Measurements from ENCODE around the gene MZF1. TPM values are rescaled to one million over a fixed set of nuclear protein-coding genes. Genes with fewer than 3 reads are reported as not detected.

Gene MZF1
- total and polyA plus RNA-seq, 10 of the 15 experiments (the other 5 are each of a cell fraction or from before 2014, with no cell fraction given) = 0.38 to 14.7 (median 7.2) TPM

DNA sequence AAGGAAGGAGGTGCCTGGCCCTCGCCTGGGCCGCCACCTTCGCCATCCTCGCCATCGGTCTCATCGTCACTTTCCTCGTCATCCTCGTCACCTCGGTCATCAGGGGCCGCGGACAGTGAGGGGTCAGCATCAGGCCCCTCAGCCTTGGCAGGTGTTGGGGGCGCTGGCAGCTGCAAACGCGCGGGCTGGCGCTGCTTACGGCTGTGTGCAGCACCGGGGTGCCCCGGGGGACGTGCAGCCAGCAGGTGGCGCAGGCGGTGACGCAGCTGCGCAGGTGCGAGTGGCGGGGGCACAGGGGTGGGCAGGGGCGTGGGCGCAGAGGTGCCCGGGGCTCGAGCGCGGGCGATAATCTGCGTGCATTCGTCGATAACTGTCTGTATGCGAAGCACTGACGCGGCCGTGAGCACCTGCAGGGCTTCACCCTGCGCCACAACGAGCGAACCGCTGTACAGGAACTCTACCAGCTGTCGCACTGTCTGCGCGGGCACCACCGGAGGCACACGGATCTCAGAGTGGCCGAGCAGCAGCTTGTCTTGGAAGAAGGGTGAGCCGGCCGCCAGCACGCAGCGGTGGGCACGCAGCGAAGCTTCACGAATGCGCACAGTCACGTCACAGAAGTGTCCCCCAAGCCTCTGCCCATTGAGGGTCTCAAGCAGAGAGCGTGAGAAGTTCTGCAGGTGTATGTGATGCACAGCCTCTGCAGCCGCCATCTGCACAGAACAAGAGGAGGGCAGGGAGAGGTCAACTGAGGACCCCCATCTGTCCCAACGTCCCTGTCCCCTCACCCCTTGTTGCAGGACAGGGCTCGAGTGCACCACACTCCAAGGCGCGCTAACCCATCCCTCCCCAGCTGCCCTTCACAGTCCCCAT, 55.9 kb downstream of the MZF1 start:
- intact Hi-C loops (cut with micrococcal nuclease; ENCODE audit: unreplicated experiment) (loop anchor here (5.0 kb wide), 1 partner anchor 190 kb away; the partner anchor contains the start of gene ZSCAN22), in situ Hi-C loops (cut with MboI) (no loop called here)
- no peak overlapping the region for H2AFZ ChIP-seq (ENCODE audit: control insufficient read depth, low read depth, low read length)
- TF ChIP-seq, protein P1, sequence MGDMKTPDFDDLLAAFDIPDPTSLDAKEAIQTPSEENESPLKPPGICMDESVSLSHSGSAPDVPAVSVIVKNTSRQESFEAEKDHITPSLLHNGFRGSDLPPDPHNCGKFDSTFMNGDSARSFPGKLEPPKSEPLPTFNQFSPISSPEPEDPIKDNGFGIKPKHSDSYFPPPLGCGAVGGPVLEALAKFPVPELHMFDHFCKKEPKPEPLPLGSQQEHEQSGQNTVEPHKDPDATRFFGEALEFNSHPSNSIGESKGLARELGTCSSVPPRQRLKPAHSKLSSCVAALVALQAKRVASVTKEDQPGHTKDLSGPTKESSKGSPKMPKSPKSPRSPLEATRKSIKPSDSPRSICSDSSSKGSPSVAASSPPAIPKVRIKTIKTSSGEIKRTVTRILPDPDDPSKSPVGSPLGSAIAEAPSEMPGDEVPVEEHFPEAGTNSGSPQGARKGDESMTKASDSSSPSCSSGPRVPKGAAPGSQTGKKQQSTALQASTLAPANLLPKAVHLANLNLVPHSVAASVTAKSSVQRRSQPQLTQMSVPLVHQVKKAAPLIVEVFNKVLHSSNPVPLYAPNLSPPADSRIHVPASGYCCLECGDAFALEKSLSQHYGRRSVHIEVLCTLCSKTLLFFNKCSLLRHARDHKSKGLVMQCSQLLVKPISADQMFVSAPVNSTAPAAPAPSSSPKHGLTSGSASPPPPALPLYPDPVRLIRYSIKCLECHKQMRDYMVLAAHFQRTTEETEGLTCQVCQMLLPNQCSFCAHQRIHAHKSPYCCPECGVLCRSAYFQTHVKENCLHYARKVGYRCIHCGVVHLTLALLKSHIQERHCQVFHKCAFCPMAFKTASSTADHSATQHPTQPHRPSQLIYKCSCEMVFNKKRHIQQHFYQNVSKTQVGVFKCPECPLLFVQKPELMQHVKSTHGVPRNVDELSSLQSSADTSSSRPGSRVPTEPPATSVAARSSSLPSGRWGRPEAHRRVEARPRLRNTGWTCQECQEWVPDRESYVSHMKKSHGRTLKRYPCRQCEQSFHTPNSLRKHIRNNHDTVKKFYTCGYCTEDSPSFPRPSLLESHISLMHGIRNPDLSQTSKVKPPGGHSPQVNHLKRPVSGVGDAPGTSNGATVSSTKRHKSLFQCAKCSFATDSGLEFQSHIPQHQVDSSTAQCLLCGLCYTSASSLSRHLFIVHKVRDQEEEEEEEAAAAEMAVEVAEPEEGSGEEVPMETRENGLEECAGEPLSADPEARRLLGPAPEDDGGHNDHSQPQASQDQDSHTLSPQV (IDR thresholded peaks at IDR 0.05) = no peak
- peak; percentile 20; the same call in 1 of the 2 replicates for TF ChIP-seq POLR2A (IDR thresholded peaks at IDR 0.05; ENCODE audit: low read depth, low read length)
- H3K4me1 ChIP-seq (ENCODE audit: control insufficient read depth, insufficient read depth, low read length) = peaks cover 23% of the 10 kb centered on the region
- ATAC-seq (no peak), FAIRE-seq (no peak), DNase-seq (ENCODE audit: low read depth, low spot score) (no peak)
- H3K79me2 ChIP-seq (ENCODE audit: control insufficient read depth, insufficient read depth, low read length) = peaks cover 39% of the 10 kb centered on the region
- ChIA-PET SMC1A (ENCODE audit: uncharacterized antibody, unreplicated experiment) (interaction anchor here (1.0 kb wide), 1 partner anchor 21 kb away, joined by 3 read pairs; no protein-coding TSS in a partner anchor), CTCF (no interaction called here), POLR2A (no interaction called here), RAD21 (ENCODE audit: unreplicated experiment) (no interaction called here)
- H3K9me3 ChIP-seq (replicated peaks; ENCODE audit: control insufficient read depth, insufficient read depth, low read length) = no peaks in the 10 kb centered on the region
- BruUV-seq (replicated peaks) = no TSS peak
- peak overlapping the region; percentile 32 for H3K4me2 ChIP-seq (ENCODE audit: control insufficient read depth, insufficient read depth)
- no peak overlapping the region for H3K4me3 ChIP-seq
- no peaks in the 10 kb centered on the region for H3K27me3 ChIP-seq (replicated peaks in 1 of 2; ENCODE audit: control insufficient read depth in 2 of 2, insufficient read depth in 2 of 2, low read length in 1 of 2)
- H4K20me1 ChIP-seq (ENCODE audit: control insufficient read depth, insufficient read depth) = no peaks in the 10 kb centered on the region
- no peak overlapping the region for H3K9ac ChIP-seq (ENCODE audit: control insufficient read depth, insufficient read depth, low read length)
- no peak overlapping the region for H3K27ac ChIP-seq (ENCODE audit: control insufficient read depth, insufficient read depth)
- 94% methylated on average over 48 of the region's 65 CpGs for WGBS (ENCODE audit: insufficient coverage, insufficient replicate concordance, low lambda C conversion rate, missing lambda C conversion rate)
- peaks cover 0 to 8% of the 10 kb centered on the region in 2 experiments; a peak in 3 of 4 replicates for H3K36me3 ChIP-seq (ENCODE audit: control insufficient read depth in 2 of 2, insufficient read depth in 2 of 2, low read length in 1 of 2)
